ENCODE results near the gene HDAC4.

The HDAC4 gene

DNA sequence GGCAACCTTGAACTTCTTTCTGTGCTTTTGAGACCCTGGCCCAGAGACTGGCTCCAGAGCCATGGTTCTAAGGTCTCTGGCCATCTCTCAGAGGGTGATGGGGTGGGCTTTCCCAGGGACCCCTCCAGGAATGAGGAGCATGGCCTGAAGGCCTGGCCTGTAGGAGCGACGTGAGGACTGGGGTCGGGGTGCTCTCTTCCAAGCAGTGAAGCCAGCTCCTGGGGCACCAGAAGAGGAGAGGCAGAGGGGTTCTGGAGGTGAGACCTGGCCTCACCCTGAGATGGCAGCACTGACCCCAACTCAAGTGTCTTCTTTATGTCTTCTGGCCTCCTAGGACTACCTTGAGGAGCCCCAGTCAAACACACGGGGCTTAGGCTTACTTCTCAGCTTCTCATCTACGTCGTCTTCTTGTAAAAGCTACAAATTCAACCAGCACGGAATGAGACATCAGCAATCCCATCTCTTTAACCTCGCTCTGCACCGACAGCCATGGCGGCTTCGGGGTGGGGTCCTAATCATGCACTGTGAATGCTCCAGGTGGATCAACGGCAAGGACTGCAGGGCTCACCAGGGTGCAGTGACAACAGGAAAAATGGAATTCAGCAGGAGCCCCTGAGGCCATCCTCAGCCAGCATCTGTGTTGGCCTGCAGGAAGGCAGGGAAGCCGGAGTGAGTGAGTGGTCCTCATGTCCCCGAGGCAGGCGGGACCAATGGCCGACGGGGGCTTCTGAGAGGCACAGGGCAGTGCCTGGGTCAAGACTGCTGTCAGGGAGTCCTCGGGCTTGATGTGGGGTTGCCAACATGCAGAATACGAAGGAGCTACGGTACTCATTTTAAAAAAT lies 214.1 kb downstream of the HDAC4 start:
- in situ Hi-C loops (cut with MboI; ENCODE audit: low sequenced_read_pairs, unreplicated experiment) = no loop called here
- TF ChIP-seq, protein P1, sequence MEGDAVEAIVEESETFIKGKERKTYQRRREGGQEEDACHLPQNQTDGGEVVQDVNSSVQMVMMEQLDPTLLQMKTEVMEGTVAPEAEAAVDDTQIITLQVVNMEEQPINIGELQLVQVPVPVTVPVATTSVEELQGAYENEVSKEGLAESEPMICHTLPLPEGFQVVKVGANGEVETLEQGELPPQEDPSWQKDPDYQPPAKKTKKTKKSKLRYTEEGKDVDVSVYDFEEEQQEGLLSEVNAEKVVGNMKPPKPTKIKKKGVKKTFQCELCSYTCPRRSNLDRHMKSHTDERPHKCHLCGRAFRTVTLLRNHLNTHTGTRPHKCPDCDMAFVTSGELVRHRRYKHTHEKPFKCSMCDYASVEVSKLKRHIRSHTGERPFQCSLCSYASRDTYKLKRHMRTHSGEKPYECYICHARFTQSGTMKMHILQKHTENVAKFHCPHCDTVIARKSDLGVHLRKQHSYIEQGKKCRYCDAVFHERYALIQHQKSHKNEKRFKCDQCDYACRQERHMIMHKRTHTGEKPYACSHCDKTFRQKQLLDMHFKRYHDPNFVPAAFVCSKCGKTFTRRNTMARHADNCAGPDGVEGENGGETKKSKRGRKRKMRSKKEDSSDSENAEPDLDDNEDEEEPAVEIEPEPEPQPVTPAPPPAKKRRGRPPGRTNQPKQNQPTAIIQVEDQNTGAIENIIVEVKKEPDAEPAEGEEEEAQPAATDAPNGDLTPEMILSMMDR (IDR thresholded peaks at IDR 0.05; ENCODE audit: borderline replicate concordance, control extremely low read depth, extremely low read depth, insufficient read depth, missing control alignments) = no peak
- DNase-seq (ENCODE audit: low spot score) = no peak

GRCh38 chr2:239184968-239185903 lies 215.6 kb downstream of the HDAC4 start:
- TF ChIP-seq, protein P1 (IDR thresholded peaks at IDR 0.05; ENCODE audit: borderline replicate concordance, control extremely low read depth, extremely low read depth, insufficient read depth, missing control alignments) = no peak
- in situ Hi-C loops (cut with MboI; ENCODE audit: low sequenced_read_pairs, unreplicated experiment) = no loop called here
- DNase-seq (ENCODE audit: low spot score) = no peak

GRCh38 chr2:239184179-239184578 lies 216.6 kb downstream of the HDAC4 start:
- DNase-seq (ENCODE audit: low spot score) = no peak
- in situ Hi-C loops (cut with MboI; ENCODE audit: low sequenced_read_pairs, unreplicated experiment) = no loop called here

DNA sequence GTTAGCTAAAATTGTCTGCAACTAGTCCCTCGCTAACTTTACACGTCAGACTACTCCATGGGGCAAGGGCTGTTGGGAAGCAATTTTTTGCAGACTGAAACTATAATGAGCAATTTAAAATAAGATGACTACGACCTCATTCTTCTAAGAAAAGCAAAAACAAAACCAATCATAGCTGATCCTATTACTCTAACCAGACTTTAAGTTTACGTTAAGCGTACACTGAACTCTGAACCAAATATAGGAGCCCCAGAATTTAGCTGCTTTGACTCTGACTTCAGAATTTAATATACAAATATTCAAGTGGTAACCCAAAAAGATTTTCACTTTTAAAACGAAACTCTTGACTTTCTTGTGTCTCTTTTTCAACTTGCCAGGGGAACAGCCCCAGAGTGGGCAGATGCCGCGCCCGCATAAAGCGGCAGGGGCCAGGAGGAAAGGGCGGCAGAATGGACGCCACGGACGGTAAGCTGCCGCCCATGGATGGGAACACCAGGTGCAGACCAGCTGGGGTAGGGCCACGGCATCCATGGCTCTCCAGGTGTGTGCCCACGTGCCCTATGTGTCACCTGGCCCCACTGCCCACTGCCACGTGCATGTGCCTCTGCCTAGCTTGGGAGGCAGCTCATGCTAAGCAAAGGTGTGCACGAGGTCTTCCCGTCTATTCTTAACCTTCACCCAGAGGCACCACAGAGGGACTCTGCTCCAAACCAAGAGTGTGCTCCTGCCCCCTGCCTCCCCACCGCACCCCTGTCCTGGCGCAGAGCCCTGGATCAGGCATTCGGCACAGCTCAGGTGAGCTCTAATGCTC lies 217.6 kb downstream of the HDAC4 start:
- DNase-seq (ENCODE audit: low spot score) = no peak
- TF ChIP-seq, protein P1 (IDR thresholded peaks at IDR 0.05; ENCODE audit: borderline replicate concordance, control extremely low read depth, extremely low read depth, insufficient read depth, missing control alignments) = no peak
- in situ Hi-C loops (cut with MboI; ENCODE audit: low sequenced_read_pairs, unreplicated experiment) = no loop called here

More at GRCh38 chr2:239184179-239184578, 216.6 kb downstream of the HDAC4 start:
- TF ChIP-seq, protein P1 (IDR thresholded peaks at IDR 0.05; ENCODE audit: borderline replicate concordance, control extremely low read depth, extremely low read depth, insufficient read depth, missing control alignments) = no peak

GRCh38 chr2:239181903-239182581 lies 218.8 kb downstream of the HDAC4 start:
- no peak for DNase-seq (ENCODE audit: low spot score)

More at GRCh38 chr2:239181903-239182581, 218.8 kb downstream of the HDAC4 start:
- in situ Hi-C loops (cut with MboI; ENCODE audit: low sequenced_read_pairs, unreplicated experiment) = no loop called here
- TF ChIP-seq, protein P1 (IDR thresholded peaks at IDR 0.05; ENCODE audit: borderline replicate concordance, control extremely low read depth, extremely low read depth, insufficient read depth, missing control alignments) = no peak

Data from GM13976 (cell line).